T-helper 22 cell (primary cell): ENCODE data around the gene NAT14.

ENCODE experiments used
- DNase-seq: peaks from one replicate; pipeline ENCODE4 v3.0.0-alpha.2; 2020; ENCODE audit warnings: low read depth

The NAT14 gene

DNA sequence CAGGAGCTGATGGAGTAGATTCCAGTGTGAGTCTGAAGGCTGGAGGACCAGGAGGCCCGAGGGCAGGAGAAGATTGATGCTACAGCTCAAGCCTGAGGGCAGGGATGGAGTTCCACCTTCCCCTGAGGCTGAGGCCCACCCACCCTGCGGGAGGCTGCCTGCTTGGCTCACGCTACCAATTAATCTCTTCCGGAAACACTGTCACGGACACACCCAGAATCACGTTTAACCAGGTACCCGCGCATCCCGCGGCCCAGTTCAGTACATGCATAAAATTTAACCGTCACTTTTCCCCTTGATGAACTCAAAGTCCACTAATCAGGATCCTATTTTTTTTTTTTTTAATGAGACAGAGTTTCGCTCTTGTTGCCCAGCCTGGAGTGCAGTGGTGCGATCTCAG lies 13.7 kb upstream of the NAT14 start:
- no peak for DNase-seq

DNA sequence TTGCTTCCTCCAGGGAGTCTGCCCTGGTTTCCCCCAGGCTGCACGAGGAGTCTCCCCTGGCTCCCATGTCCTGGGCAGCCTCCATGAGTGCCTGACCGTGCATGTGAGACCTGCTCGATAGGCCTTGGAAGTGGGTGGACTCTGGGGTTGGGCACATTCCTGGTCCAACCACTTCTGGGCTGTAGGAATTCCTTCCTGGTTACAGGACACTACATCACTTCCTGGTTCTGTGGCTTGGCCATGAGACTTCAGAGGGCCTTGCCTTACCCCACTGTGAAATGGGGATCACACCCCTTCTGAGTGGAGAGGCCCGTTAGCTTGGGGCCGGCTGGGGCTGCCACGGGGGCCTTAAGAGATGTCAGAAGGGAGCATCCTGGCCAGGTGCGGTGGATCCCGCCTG lies 12.5 kb upstream of the NAT14 start:
- no peak for DNase-seq

DNA sequence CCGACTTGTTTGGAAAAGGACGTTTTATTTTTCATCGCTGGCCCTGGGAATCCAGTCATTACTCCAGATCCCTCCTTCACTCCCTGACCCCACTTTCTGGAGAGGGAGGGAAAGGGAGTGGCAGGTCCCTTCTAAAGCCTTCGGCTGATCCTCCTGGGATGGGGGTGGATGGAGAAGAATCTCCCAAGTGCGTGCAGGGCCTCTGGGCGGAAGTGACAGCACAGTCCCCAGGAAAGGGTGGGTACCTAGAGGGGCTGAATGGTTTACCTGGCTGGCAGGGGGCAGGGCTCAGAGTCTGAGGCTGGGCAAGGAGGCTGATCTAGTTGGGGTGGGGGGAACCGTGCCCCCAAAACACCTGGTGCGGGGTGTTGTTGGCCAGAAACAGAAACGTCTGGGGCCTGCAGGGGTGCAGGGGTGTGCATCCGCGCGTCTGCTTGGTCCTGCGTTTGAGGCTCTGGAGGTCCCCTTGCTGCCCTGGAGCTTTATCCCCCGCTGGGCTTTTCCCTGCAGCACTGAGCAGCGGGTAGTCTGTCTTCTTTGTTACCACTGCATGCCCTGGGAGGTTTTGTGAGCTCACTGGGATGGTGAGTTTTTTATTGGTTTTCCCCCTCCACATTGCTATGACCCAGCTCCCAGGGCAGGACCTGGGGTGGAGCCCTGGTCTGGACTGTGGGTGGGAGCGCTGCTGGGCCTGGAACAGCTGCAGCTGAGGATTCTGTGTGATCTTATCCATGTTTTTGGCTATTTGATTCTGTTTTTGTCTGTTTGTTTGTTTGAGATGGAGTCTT lies 11.6 kb upstream of the NAT14 start:
- DNase-seq = no peak

DNA sequence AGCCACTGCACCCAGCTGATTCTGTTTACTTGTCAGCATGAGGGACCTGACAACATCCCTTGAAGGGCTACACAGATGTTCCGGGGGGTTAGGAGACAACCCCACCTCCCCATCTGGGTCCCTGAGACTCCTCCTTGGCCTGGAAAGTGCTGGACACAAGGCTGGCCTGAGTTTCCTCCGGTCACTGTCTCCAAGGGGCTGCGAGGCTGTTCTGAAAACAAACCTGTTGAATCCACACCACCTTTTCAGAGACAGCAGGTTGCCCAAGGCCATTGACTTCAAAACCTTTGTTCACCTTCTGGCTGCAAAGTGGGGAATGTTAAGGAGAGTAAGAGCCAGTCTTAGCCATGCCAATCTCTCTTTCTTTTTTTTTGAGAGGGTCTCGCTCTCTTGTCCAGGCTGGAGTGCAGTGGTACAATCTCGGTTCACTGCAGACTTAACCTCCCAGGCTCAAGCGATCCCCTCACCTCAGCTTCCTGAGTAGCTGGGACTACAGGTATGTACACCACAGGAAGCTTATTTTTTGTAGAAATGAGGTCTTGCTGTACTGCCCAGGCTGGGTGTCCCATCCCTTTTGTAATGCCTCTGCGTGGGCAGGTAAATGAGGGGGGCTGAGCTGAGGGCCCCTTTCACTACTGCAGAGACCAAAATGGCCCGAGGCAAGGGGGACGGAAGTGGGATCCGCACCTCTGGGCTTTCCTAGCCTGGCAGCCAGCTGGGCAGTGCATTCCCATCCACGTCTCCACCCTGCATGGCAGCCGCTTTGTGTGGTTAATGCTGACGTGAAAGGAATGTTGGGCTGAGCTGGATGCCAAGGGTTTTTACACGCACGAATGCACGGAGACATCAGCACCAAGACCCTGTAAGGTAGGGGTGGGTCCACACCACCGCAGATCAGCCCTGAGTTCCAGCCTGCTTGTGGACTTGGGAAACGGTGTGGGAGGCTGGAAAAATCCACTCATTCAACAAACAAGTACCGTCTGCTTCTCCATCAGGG lies 10.4 kb upstream of the NAT14 start:
- DNase-seq = no peak

DNA sequence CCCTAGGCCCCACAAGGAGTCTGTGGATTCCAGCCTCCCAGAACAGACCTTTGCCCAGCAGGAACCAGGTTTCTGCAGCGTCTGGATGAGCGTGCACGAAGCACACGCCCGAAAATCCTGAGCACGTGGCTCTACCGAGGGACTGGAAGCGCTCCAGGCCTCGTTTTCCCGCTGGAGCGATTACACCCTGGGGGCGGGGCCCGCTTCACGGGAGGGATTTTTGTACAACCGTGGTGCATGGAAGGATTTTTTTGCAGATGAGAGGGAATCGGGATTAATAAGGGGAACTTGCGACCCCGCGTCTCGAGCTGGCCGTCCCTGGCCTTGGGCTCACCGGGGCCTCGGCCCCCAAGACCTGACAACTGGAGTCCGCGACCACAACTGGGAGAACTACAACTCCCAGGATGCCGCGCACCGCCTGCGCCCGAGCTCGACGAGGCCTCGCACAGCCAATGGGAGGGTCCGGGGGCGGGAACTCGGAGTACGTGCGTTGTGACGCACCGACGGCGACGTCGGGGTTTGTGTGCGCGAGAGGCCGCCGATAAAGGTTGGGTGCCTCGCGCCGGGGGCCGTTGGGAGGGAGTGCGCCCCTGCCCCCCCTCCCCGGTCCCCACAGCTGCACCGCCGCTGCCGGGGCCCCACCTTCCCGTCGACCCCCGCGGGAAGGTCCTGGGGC lies 8.8 kb upstream of the NAT14 start, which contains the start of gene ZNF628:
Gene ZNF628 (plus strand): TSS at position 518 of the 676 bp plus-strand sequence. CDS start 3,294 bp downstream, outside the sequence.
- DNase-seq = peak; percentile 96

DNA sequence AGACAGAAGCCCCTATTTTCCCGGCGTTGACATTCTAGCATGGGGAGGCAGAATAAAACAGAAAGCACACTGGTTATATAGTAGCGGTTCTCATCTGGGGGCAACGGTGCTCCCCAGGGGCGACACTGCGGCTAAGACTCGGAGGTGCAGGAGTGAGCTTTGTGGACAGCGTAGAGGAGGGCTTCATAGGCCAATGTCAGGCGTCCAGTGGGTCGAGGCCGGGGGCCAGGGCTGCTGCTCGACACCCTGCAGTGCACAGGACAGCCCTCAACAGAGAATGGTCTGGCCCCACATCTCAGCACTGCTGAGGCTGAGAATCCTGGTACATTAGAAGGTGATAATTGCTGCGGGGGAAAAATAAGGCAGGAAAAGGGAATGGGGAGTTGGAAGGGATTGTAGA lies 7.1 kb upstream of the NAT14 start:
- no peak for DNase-seq

DNA sequence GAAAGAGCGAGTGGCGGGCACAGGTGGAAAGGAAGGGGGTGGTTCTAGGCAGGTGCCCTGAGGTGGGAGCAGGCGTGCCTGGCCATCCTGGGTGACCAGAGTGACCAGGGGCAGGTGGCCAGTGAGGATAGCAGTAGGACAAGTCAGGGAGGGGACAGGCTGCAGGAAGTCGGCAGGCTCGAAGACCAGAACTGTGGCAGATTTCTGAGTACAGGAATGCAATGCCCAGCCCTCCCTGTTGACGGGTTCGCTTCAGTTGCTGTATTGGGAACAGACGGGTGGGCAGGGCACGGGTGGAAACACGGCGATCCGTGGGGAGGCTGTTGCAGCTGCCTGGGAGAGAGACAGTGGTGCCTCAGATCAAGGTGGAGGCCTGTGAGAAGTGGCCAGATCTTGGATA lies 6.6 kb upstream of the NAT14 start:
- no peak for DNase-seq

DNA sequence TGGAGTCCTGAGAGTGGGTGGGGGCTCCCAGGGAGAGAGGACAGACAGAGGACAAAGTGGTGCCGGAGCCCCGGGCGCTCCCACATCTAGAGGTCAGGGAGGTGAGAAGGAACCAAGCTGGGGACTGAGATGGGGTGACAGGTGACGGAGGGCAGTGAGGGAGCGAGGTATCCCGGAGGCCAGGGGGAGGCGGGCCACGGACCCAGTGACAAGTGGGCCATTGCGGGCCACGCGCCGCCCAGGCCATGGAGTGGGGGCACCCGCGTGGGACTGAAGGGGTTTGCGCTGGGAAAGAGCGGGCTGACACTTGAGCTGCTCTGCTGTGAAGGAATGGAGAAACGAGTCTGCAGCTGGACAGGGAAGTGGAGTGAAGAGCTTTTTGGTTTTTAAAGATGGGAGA lies 5.9 kb upstream of the NAT14 start:
- DNase-seq = no peak

DNA sequence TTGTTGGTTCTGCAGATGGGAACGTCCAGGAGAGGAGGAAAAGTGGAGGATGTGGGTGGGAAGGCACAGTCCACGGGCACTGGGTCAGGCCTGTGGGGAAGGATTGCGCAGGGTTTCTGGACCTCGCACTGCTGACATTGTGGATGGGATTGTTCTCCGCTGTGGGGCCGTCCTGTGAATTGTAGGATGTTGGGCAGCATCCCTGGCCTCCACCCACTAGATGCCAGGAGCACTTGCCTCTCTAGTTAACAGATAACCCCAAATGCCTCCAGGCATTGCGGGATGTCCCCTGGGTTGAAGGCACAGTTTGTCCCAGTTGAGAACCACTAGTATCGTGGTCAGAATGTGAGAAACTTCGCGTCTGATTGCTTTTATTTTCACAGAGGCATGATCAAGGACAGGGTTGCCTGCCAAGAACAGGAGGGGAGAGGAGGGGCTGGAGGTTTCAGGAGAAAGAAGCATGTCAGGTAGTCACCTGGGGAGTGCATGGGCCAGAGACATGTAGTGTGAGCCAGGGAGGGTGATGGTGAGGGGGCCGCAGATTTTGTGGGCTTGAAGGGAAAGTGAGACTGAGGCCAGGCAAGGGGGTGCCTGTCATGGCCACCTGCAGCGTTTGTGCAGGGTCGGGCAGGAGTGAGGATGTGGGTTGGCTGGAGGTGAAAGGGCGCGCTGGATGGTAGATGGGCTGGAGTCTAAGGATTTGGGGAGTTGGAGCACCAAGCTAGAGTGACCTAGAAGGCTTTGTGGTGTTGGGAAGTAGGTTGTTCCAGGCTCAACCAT lies 5.3 kb upstream of the NAT14 start:
- no peak for DNase-seq

DNA sequence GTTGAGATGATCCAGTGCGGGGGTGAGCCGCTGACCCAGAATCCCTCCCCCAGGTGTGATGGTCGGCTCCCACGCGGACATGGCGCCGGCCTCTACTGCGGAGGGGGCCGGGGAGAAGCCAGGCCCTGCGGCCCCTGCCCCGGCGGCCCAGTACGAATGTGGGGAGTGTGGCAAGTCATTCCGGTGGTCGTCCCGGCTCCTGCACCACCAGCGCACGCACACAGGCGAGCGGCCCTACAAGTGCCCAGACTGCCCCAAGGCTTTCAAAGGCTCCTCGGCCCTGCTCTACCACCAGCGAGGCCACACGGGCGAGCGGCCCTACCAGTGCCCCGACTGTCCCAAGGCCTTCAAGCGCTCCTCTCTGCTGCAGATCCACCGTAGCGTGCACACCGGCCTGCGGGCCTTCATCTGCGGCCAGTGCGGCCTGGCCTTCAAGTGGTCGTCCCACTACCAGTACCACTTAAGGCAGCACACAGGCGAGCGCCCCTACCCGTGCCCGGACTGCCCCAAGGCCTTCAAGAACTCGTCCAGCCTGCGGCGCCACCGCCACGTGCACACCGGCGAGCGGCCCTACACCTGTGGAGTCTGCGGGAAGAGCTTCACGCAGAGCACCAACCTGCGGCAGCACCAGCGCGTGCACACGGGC lies 3.7 kb upstream of the NAT14 start:
- no peak for DNase-seq

DNA sequence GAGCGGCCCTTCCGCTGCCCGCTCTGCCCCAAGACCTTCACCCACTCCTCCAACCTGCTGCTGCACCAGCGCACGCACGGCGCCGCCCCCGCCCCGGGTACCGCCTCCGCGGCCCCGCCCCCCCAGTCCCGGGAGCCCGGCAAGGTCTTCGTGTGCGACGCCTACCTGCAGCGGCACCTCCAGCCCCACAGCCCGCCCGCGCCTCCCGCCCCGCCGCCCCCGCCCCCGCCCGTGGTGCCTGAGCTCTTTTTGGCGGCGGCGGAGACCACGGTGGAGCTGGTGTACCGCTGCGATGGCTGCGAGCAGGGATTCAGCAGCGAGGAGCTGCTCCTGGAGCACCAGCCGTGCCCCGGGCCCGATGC lies 3.2 kb upstream of the NAT14 start:
- DNase-seq = no peak

DNA sequence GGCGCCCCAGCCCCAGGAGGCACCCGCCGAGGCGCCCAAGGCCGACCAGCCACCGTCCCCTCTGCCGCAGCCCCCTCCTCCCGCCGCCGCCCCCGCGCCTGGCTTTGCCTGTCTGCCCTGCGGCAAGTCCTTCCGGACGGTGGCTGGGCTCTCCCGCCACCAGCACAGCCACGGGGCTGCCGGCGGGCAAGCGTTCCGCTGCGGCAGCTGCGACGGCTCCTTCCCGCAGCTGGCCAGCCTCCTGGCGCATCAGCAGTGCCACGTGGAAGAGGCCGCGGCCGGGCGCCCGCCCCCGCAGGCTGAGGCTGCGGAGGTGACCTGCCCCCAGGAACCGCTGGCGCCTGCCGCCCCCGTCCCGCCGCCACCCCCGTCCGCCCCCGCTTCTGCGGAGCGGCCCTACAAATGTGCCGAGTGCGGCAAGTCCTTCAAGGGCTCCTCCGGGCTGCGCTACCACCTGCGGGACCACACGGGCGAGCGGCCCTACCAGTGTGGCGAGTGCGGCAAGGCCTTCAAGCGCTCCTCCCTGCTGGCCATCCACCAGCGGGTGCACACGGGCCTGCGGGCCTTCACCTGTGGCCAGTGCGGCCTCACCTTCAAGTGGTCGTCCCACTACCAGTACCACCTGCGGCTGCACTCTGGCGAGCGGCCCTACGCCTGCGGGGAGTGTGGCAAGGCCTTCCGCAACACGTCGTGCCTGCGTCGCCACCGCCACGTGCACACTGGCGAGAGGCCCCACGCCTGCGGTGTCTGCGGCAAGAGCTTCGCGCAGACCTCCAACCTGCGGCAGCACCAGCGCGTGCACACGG lies 2.6 kb upstream of the NAT14 start:
- DNase-seq = no peak

DNA sequence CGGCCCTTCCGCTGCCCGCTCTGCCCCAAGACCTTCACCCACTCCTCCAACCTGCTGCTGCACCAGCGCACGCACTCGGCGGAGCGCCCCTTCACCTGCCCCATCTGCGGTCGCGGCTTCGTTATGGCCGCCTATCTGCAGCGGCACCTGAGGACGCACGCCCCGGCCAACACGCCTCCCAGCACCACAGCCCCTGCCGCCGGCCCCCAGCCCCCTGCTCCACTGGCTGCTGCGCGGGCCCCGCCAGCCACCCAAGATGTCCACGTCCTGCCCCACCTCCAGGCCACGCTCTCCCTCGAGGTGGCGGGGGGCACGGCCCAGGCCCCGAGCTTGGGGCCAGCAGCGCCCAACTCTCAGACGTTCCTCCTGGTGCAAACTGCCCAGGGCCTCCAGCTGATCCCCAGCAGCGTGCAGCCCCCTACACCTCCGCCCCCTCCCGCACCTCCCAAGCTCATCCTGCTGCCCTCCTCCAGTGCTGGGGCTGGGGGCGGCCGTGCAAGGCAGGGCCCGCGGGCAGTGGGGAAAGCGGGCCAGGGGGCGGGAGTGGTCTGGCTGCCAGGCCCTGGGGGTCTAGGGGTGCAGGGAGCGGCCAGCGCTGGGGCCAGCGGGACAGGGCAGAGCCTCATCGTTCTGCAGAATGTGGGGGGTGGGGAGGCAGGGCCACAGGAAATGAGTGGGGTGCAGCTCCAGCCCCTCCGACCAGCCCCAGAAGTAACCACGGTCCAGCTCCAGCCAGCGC lies 1.9 kb upstream of the NAT14 start:
- DNase-seq = no peak

DNA sequence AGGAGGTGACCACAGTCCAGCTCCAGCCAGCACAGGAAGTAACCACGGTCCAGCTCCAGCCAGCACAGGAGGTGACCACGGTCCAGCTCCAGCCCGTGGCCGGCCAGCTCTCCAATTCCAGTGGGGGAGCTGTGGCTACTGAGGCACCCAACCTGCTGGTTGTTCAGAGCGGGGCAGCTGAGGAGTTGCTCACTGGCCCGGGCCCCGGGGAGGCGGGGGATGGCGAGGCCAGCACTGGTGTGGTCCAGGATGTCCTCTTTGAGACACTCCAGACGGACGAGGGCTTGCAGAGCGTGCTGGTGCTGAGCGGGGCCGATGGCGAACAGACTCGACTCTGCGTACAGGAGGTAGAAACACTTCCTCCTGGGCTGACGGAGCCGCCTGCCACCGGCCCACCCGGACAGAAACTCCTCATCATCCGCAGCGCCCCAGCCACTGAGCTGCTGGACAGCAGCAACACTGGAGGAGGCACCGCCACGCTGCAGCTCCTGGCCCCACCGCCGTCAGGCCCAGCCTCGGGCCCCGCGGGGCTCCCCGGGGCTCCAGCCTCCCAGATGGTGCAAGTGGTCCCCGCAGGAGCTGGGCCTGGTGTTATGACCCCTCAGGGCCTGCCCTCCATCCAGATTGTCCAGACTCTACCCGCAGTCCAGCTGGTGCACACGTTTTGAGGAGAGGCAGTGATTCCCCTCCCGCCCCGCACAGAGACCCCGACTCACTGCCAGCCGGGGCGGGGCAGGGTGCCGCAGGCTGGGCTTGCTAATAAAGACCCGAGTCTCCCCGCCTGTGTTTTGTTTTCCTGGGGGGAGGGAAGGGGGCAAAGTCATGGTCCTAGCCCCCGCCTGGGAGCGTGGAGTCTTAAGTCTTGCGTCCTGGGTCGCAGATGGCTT lies 1.0 kb upstream of the NAT14 start:
- no peak for DNase-seq

DNA sequence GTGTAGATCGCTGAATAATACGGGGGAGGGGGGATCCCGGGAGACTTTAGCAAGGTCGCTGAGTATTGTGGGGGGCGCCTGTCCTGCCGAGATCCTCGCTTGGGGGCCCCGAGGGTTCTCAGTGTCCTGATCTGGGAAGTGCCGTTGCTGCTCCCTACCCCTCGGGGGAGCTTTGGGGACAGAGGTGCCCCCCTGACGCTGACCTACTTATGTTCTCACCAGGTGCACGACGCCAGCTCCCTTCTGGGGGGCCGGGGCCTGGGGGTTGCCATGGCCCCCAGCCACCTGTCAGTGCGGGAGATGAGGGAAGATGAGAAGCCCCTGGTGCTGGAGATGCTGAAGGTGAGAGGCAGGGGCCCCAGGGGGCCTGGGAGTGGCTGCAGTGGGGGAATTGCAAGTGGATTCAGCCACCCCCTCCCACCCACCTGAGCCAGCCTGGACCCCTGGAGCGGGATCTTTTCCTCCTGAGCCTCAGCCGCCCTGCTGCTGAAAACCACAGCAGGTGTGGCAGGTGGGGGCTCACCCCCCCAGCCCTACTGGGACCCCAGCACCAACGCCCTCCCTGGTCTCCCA lies 537 bp downstream of the NAT14 start:
- DNase-seq = no peak

DNA sequence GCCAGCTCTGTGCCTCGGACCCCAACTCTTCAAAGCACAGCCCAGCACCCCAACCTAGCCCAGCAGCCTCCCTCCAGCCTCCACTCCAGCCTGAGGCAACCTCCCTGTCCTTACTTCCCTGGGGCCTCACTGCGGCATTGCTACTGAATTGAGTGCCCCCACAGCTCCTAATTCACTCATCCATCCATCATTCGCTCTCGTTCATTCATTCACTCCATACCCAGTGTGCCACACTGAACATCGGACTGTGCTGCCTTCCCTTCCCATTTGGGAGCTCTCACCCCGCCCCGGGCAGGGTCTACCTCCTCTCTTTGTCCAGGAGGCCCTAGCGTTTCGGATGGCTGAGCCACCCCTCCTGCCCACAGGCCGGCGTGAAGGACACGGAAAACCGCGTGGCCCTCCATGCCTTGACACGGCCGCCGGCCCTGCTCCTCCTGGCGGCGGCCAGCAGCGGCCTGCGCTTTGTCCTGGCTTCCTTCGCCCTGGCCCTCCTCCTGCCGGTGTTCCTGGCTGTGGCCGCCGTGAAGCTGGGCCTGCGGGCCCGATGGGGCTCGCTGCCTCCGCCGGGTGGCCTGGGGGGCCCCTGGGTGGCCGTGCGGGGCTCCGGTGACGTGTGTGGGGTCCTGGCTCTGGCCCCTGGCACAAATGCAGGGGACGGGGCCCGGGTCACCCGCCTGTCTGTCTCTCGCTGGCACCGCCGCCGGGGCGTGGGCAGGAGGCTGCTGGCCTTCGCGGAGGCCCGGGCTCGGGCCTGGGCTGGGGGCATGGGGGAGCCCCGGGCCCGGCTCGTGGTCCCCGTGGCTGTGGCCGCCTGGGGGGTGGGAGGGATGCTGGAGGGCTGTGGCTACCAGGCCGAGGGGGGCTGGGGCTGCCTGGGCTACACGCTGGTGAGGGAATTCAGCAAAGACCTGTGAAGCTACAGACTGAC lies 1.3 kb downstream of the NAT14 start:
- no peak for DNase-seq
